Calu3 (cell line): Measurements from ENCODE around the gene DNM2. TPM values are rescaled to one million over a fixed set of nuclear protein-coding genes. Genes with fewer than 3 reads are reported as not detected.

Source experiments
- BruUV-seq: library from RNA; stranded (reverse); fragments of 400-500 nt; replicated peaks from 2 replicates; lab custom pipeline; 2021; lab: Mats Ljungman, UMichigan
- CTCF ChIA-PET: fragments of 300-600 bp; sonication (Branson Sonifier 250); formaldehyde crosslinking; loops from one replicate; lab custom pipeline; 2022; ENCODE audit warnings: antibody characterized with exemption; lab: Charles Lee
- DNase-seq: peaks from one replicate; pipeline ENCODE4 v3.0.0; 2022
- H3K27ac Mint-ChIP-seq: one replicate; pipeline ENCODE4 v1.8.0; 2022; ENCODE audit warnings: mixed read lengths; ENCODE audit not compliant: unreplicated experiment
- H3K27me3 Mint-ChIP-seq: one replicate; pipeline ENCODE4 v1.8.0; 2022; ENCODE audit warnings: mixed read lengths; ENCODE audit not compliant: unreplicated experiment
- H3K36me3 Mint-ChIP-seq: one replicate; pipeline ENCODE4 v1.8.0; 2022; ENCODE audit warnings: mild to moderate bottlenecking, moderate library complexity, mixed read lengths; ENCODE audit not compliant: insufficient read depth, unreplicated experiment
- H3K4me1 Mint-ChIP-seq: one replicate; pipeline ENCODE4 v1.8.0; 2022; ENCODE audit warnings: mild to moderate bottlenecking, low read depth, mixed read lengths; ENCODE audit not compliant: unreplicated experiment
- H3K4me3 Mint-ChIP-seq: one replicate; pipeline ENCODE4 v1.8.0; 2022; ENCODE audit warnings: mild to moderate bottlenecking, low read depth, moderate library complexity, mixed read lengths; ENCODE audit not compliant: unreplicated experiment
- H3K9me3 Mint-ChIP-seq: one replicate; pipeline ENCODE4 v1.8.0; 2022; ENCODE audit warnings: low read depth, mixed read lengths; ENCODE audit not compliant: unreplicated experiment
- intact Hi-C: fragments of 100-400 bp; cut with micrococcal nuclease; formaldehyde crosslinking; loops from one replicate; pipeline ENCODE4 v1.10.0; 2022; ENCODE audit not compliant: unreplicated experiment
- total RNA-seq: library from RNA; stranded (reverse); gene quantifications from 2 replicates; pipeline ENCODE4 v1.2.3, GENCODE V29; 2022
- TF ChIP-seq, protein P1 (sequence below): fragments of 200-600 bp; IDR thresholded peaks from one replicate; pipeline ENCODE4 v1.8.0; 2022; ENCODE audit warnings: antibody characterized with exemption; ENCODE audit not compliant: unreplicated experiment

DNM2 gene
- total RNA-seq, 1 experiment from 2014 or later: 126 TPM

DNA sequence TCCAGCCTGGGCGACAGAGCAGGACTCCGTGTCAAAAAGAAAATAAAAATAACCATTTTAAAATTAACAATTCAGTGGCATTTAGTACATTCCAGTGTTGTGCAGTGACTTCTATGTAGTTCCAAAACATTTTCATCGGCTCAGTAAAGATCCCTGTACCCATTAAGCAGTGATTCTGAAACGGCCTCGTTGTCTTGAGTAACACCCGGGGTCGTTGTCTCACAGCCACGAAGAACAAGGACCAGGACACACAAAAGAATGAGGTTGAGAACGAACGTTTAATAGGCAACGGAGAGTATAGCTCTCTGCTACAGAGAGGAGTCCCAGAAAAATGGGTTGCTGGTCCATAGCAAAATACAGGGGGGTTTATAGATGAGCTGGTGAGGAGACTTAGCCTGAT lies 120.5 kb downstream of the DNM2 start:
- intact Hi-C loops: no loop called here
- BruUV-seq: no TSS peak
- Mint-ChIP-seq H3K4me1 (no peaks in the 10 kb centered on the region), H3K27me3 (no peaks in the 10 kb centered on the region), H3K4me3 (no peak overlapping the region), H3K27ac (no peak overlapping the region), H3K9me3 (peaks cover 2% of the 10 kb centered on the region), H3K36me3 (peaks cover 22% of the 10 kb centered on the region)
- no peak for DNase-seq
- CTCF ChIA-PET: no interaction called here
- TF ChIP-seq, protein P1, sequence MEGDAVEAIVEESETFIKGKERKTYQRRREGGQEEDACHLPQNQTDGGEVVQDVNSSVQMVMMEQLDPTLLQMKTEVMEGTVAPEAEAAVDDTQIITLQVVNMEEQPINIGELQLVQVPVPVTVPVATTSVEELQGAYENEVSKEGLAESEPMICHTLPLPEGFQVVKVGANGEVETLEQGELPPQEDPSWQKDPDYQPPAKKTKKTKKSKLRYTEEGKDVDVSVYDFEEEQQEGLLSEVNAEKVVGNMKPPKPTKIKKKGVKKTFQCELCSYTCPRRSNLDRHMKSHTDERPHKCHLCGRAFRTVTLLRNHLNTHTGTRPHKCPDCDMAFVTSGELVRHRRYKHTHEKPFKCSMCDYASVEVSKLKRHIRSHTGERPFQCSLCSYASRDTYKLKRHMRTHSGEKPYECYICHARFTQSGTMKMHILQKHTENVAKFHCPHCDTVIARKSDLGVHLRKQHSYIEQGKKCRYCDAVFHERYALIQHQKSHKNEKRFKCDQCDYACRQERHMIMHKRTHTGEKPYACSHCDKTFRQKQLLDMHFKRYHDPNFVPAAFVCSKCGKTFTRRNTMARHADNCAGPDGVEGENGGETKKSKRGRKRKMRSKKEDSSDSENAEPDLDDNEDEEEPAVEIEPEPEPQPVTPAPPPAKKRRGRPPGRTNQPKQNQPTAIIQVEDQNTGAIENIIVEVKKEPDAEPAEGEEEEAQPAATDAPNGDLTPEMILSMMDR: no peak

DNA sequence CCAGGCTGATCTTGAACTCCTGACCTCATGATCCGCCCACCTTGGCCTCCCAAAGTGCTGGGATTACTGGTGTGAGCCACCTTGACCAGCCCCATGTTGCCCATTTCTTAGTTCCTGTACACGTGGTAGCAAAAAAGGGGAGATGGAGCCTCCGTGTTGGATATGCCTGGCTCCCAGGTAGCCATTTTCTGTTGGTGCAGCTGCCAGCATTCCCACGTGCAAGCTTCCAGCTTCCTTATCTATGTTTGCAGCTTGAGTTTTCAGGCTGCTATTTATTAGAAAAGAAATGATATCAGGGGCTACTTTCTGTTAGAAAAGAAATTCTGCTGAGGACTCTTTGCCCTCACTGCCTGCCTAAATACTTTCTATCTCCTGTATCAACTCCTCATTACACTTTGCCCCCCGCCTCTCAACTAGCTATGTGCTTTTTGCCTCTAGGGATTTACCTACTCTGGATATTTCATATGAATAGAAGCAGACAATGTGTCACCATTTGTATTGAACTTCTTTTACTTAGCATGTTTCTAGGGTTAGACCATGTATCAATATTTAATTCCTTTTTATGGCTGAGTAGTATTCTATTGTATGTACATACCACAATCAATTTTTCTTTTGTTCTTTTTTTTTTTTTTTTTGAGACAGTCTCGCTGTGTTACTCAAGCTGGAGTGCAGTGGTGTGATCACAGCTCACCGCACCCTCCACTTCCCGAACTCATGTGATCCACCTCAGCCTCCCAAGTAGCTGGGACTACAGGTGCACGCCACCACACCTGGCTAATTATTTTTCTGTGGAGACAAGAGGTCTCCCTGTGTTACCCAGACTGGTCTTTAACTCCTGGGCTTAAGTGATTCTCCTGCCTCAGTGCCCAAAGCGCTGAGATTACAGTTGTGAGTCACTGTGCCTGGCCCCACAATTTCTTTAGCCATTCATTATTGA lies 121.5 kb downstream of the DNM2 start:
- TF ChIP-seq, protein P1: no peak
- H3K36me3 Mint-ChIP-seq: peaks cover 22% of the 10 kb centered on the region
- peaks cover 2% of the 10 kb centered on the region for H3K9me3 Mint-ChIP-seq
- no TSS peak for BruUV-seq
- no peak for DNase-seq
- no peak overlapping the region for H3K27ac Mint-ChIP-seq
- intact Hi-C loops: no loop called here
- CTCF ChIA-PET: no interaction called here
- no peaks in the 10 kb centered on the region for H3K4me1 Mint-ChIP-seq
- no peaks in the 10 kb centered on the region for H3K27me3 Mint-ChIP-seq
- H3K4me3 Mint-ChIP-seq: no peak overlapping the region

DNA sequence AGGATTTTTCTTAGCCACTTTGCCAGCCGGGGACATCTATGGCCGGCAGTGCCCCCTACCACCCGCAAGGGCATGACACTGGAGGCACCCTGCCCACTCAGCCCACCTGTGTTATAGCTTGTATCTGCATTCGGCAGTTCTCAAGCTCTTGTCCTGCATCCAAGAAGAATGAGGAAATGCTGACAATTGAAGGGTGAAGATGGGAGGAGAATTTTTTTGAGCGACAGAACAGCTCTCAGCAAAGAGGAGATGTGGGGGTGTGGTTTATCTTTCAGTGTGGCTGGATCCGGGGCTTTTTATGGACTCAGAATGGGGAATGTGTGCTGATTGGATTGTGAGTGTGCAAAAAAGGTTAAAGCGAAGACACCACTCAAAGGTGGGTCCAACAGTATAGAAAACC lies 124.9 kb downstream of the DNM2 start:
- no peak for DNase-seq
- Mint-ChIP-seq H3K27ac (no peak overlapping the region), H3K4me1 (no peaks in the 10 kb centered on the region), H3K4me3 (no peak overlapping the region), H3K36me3 (no peaks in the 10 kb centered on the region), H3K9me3 (peaks cover 2% of the 10 kb centered on the region), H3K27me3 (no peaks in the 10 kb centered on the region)
- BruUV-seq: no TSS peak
- CTCF ChIA-PET: interaction anchor here (0.6 kb wide), 2 partner anchors 15 to 69 kb away, joined by 4 read pairs; no protein-coding TSS in a partner anchor
- intact Hi-C loops: no loop called here
- TF ChIP-seq, protein P1: no peak

DNA sequence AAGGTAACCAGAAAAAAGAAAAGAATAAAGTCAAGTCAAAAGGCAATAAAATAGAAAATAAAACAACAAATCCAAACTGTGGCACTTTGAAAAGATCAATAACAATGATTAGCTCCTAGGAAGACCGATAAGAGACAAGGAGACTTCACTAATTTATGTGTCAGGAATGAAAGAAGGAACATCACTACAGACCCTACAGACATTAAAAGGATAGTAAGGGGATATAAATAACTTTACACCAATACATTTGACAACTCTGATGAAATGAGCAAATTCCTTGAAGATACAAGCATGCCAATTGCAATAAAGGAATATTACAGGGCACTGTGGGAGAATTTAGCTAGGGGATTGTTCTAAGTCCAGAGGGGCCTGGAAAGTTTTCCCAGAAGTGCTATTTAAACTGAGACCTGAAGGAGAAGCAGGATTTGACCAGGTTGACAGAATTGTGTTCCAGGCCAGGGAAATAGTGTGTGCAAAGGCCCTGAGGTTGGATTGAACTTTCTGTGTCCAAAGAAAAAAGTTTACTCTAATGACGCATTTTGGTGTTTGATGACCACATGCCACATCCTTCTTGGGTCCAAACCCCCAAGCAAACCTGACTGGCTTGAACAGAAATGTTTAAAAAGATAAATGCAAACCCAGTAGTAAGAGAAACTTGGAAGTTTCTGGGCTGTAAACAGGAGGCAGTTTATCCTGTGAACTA lies 128.8 kb downstream of the DNM2 start:
- Mint-ChIP-seq H3K27me3 (peaks cover 9% of the 10 kb centered on the region), H3K4me3 (no peak overlapping the region), H3K36me3 (no peaks in the 10 kb centered on the region), H3K27ac (no peak overlapping the region), H3K9me3 (no peaks in the 10 kb centered on the region), H3K4me1 (no peaks in the 10 kb centered on the region)
- DNase-seq: no peak
- TF ChIP-seq, protein P1: no peak
- intact Hi-C loops: no loop called here
- CTCF ChIA-PET: interaction anchor here (1.4 kb wide), 1 partner anchor 11 kb away, joined by 5 read pairs; the partner anchor contains the start of gene TMED1
- BruUV-seq: no TSS peak
